Colonic mucosa (tissue), 4 donors: Measurements from ENCODE around the gene POC1A. TPM values are rescaled to one million over a fixed set of nuclear protein-coding genes. Genes with fewer than 3 reads are reported as not detected.
A peak's percentile ranks its signal among the peaks of the same experiment; 100 is the strongest.

Experiments
- DNase-seq: peaks from one replicate; pipeline ENCODE4 v3.0.0-alpha.2; 2020
- H3K27ac ChIP-seq: fragments of 200-600 bp; one replicate; pipeline ENCODE4 v1.8.0; 2021
- H3K27me3 ChIP-seq: fragments of 200-600 bp; one replicate; pipeline ENCODE4 v1.8.0; 2021
- H3K36me3 ChIP-seq: fragments of 200-600 bp; one replicate; pipeline ENCODE4 v1.8.0; 2021
- H3K4me1 ChIP-seq: fragments of 200-600 bp; one replicate; pipeline ENCODE4 v1.8.0; 2021; ENCODE audit warnings: mild to moderate bottlenecking
- H3K4me3 ChIP-seq: fragments of 200-600 bp; one replicate; pipeline ENCODE4 v1.8.0; 2021
- H3K9ac ChIP-seq, 2 donors: one replicate each; pipeline ENCODE4 v1.7.0; 2013; ENCODE audit warnings: control low read depth in 2 of 2, low read depth in 2 of 2, low read length in 2 of 2
- H3K9me3 ChIP-seq: fragments of 200-600 bp; one replicate; pipeline ENCODE4 v1.8.0; 2021
- intact Hi-C: fragments of 100-400 bp; cut with DNase I; formaldehyde crosslinking; loops from one replicate; pipeline ENCODE4 v1.14.1; 2022
- total RNA-seq, 2 donors: library from RNA; stranded (reverse); fragmentation: NEBNext Ultra II Directional in 1 of 2; extraction: Animal tissue kit (Norgen Biotek cat#: 25700) in 1 of 2; gene quantifications; one replicate each; pipeline ENCODE4 v1.2.1, GENCODE V29; 2021
- TF ChIP-seq, protein P1 (sequence below): fragments of 200-600 bp; IDR thresholded peaks from one replicate; pipeline ENCODE4 v1.8.0; 2022; ENCODE audit warnings: antibody characterized with exemption, mild to moderate bottlenecking
- donor health status: healthy.
- donor health status: DM: no; HTN: no; CAD: no.
- donor health status: DM: no; HTN: no; CAD: no.

The POC1A gene
- 10 to 100 TPM in 1 of 2 donors, 1 to 10 TPM in 1; 7.6 to 33.7 TPM for total RNA-seq

DNA sequence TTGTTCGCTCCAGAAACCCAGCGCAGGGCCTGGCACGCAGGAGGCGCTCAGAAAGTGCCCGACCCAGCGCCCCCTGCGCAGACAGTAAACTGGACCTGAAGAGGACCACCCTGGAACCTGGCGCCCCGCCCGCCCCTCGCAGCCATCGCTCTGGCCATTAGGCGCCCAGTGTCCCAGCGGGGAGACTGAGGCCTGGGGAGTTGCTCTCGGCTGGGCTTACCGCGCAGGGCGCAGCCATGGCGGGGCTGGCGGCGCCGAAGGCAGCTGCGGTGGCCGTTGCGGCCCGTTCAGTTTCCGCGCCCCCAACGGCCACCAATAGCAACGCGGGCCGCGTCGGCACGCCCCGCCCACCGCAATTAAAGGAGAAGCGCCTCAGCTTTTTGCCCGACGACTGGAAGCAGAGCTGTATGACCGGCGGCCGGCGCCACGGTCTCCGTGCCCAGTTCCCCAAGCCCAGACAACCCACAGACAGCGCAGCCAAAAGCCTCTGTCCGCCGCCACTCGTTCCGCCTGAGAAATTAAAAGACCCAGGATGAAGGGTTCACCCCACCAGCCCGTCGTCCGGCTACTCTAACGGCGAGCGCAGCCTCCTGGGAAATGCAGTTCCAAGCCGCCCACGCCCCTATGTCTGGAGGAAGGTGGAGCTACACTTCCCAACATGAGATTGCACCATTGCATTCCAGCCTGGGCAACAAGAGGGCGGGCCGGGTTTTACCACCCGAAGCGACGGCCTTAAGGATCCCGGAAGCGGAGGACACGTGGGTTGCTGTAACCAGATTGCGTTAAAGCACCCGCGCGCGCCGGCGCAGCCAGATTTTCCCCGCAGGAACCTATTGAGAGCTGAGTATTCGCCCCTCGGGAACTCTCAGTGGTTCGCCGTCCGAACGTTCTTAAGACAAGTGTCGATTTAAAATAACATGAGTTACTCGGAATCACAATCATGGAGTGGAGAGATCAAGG lies at the start of gene POC1A:
Gene POC1A, minus strand, starts transcription at position 289 of the 960 bp plus-strand sequence. Its CDS starts 51 bp downstream, at position 238.
- Histone ChIP-seq H3K36me3 (no peaks in the 10 kb centered on the region), H3K9me3 (no peaks in the 10 kb centered on the region), H3K27me3 (no peaks in the 10 kb centered on the region), H3K4me1 (peaks cover 14% of the 10 kb centered on the region), H3K27ac (peak within 1 kb of the TSS; percentile 81), H3K9ac (peak within 1 kb of the TSS; percentile 47 to 60), H3K4me3 (peak within 1 kb of the TSS; percentile 67)
- TF ChIP-seq, protein P1, sequence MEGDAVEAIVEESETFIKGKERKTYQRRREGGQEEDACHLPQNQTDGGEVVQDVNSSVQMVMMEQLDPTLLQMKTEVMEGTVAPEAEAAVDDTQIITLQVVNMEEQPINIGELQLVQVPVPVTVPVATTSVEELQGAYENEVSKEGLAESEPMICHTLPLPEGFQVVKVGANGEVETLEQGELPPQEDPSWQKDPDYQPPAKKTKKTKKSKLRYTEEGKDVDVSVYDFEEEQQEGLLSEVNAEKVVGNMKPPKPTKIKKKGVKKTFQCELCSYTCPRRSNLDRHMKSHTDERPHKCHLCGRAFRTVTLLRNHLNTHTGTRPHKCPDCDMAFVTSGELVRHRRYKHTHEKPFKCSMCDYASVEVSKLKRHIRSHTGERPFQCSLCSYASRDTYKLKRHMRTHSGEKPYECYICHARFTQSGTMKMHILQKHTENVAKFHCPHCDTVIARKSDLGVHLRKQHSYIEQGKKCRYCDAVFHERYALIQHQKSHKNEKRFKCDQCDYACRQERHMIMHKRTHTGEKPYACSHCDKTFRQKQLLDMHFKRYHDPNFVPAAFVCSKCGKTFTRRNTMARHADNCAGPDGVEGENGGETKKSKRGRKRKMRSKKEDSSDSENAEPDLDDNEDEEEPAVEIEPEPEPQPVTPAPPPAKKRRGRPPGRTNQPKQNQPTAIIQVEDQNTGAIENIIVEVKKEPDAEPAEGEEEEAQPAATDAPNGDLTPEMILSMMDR, result no peak
- peak; percentile 97 for DNase-seq
- intact Hi-C loops, result loop anchor here (5.0 to 10.0 kb wide), 2 partner anchors 38 to 60 kb away; no protein-coding TSS in a partner anchor

GRCh38 chr3:52203701-52204100 lies 49.5 kb upstream of the POC1A start:
- DNase-seq, result no peak
- no peak overlapping the region for H3K9ac ChIP-seq
- intact Hi-C loops, result no loop called here
- no peaks in the 10 kb centered on the region for H3K9me3 ChIP-seq
- no peak overlapping the region for H3K27ac ChIP-seq
- no peaks in the 10 kb centered on the region for H3K27me3 ChIP-seq
- H3K36me3 ChIP-seq, result peaks cover 44% of the 10 kb centered on the region
- H3K4me3 ChIP-seq, result no peak overlapping the region
- TF ChIP-seq, protein P1, result no peak
- H3K4me1 ChIP-seq, result peaks cover 4% of the 10 kb centered on the region

GRCh38 chr3:52202384-52203077 lies 48.3 kb upstream of the POC1A start:
- no peaks in the 10 kb centered on the region for H3K27me3 ChIP-seq
- H3K27ac ChIP-seq, result no peak overlapping the region
- H3K4me1 ChIP-seq, result peaks cover 5% of the 10 kb centered on the region
- TF ChIP-seq, protein P1, result no peak
- H3K9ac ChIP-seq, result no peak overlapping the region
- DNase-seq, result no peak
- no peak overlapping the region for H3K4me3 ChIP-seq
- H3K9me3 ChIP-seq, result no peaks in the 10 kb centered on the region
- intact Hi-C loops, result no loop called here
- H3K36me3 ChIP-seq, result peaks cover 33% of the 10 kb centered on the region

DNA sequence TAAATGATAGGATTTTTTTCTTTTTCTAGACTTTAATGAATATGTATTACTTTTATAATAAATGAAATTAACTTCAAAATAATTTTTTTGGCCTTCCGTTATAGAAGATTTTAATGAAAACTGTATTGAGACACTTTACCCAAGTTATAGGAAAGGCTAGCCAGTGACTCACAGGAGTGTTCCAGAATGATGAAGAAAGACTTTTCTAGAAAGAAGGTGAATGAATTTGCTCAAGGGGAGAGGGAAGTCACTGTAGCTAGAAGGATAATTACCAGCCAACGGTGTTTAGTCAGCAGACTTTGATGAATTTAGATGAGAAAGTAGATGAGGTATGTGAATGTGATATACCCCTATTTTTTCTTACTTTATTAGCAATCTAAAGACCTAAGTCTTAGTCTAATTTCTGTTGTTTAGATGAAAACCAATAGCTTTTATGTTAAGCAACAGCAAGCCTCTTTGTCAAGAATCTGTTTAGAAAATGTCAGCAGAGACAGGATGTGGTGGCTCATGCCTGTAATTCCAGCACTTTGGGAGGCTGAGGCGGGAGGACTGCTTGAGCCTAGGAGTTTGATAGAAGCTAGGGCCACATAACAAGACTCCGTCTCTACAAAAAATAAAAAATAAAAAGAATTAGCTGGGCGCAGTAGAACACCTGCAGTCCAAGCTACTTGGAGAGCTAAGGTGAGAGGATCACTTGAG lies 46.9 kb upstream of the POC1A start:
- TF ChIP-seq, protein P1, result no peak
- DNase-seq, result no peak
- no peak overlapping the region for H3K9ac ChIP-seq
- H3K9me3 ChIP-seq, result no peaks in the 10 kb centered on the region
- intact Hi-C loops, result no loop called here
- H3K4me1 ChIP-seq, result peaks cover 18% of the 10 kb centered on the region
- H3K27me3 ChIP-seq, result no peaks in the 10 kb centered on the region
- H3K27ac ChIP-seq, result peak overlapping the region; percentile 6
- H3K4me3 ChIP-seq, result no peak overlapping the region
- H3K36me3 ChIP-seq, result peaks cover 24% of the 10 kb centered on the region
